Measurements from ENCODE around the gene TNFRSF12A.
"Not testable (repeated sequence)": the region's sequence is repeated elsewhere in the genome, so short reads cannot be mapped to it uniquely, and the experiment has no call there.

Gene TNFRSF12A

GRCh38 chr16:3051494-3051893 is 31.3 kb downstream of the TNFRSF12A start:
- no peak for DNase-seq

DNA sequence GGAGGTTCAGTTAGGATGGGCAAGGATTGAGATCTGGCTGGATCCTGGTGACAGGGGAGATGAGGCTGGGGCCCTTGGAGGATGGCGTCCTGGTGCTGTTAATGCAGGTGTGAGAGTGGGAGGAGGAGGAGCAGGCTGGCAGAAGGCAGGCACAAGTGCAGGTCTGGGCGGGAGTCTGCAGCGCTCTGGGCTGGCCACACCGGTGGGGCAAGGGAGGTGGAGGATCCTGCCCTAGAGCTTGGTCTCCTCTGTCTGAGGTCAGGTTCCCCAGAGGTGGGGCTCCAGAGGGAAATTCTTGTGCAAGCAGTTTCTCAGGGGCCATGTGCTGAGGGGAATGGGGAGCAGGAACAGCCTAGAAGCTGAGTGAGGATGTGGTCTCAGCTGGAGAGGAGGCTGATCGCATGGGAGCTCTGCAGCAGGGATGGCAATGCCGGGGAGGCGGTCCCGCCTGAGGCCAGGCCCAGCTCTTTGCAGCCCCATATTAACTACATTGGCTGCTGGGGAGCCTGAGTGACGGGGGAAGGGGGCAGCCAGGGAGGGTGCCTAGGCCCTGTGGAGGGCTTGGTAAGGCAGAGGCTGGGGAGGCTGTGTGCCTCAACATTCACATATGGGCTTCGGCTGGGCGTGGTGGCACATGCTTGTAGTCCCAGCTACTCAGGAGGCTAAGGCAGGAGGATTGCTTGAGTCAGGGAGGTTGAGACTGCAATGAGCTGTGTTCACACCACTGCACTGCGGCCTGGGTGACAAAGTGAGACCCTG is 32.6 kb downstream of the TNFRSF12A start:
- not testable (repeated sequence) for DNase-seq

- not testable (repeated sequence) for DNase-seq
These were observed 33.2 kb downstream of the TNFRSF12A start for GRCh38 chr16:3053330-3053710.

GRCh38 chr16:3054965-3055733 is 35.0 kb downstream of the TNFRSF12A start:
- DNase-seq = no peak

DNA sequence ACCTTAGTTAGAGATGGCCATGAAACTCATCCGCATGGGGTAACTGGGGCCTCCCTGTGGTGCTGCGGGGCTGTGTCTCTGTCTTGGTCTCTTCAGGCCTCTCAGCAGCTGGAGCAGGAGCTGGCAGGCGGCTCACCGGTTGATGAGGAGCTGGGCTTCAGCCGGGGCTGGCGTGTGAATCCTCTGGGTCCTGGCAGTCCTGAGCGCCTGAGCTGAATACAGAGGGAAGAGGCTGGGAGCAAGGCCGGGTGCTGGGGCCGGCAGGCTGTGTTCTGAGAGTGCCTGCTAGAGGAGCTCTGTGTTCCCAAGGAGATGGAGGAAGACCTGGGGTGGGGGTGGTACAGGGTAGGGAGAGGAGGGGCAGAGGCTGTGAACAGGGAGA is 35.6 kb downstream of the TNFRSF12A start:
- not testable (repeated sequence) for DNase-seq

- DNase-seq = no peak
These were observed 36.4 kb downstream of the TNFRSF12A start for GRCh38 chr16:3056336-3057180.

GRCh38 chr16:3057181-3058138 is 37.3 kb downstream of the TNFRSF12A start:
- DNase-seq = no peak

DNA sequence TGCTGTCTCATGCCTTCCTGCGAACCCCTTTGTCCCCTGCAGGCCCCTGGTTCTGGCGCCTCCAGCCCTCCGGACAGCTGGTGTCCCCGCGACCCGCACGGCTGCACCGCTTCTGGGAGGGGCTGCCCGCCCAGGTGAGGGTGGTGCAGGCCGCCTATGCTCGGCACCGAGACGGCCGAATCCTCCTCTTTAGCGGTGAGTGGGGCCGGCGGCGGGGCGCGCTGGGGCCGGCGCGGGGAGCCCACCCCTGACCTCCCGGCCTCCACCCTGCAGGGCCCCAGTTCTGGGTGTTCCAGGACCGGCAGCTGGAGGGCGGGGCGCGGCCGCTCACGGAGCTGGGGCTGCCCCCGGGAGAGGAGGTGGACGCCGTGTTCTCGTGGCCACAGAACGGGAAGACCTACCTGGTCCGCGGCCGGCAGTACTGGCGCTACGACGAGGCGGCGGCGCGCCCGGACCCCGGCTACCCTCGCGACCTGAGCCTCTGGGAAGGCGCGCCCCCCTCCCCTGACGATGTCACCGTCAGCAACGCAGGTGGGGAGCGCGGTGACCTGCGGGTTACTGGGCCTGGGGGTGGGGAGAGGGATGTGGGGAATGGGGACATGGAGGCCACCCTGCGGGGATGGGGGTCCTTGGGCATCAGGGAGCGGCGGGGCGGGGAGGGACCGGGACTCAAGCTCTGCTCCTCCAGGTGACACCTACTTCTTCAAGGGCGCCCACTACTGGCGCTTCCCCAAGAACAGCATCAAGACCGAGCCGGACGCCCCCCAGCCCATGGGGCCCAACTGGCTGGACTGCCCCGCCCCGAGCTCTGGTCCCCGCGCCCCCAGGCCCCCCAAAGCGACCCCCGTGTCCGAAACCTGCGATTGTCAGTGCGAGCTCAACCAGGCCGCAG is 38.2 kb downstream of the TNFRSF12A start:
- DNase-seq = no peak

GRCh38 chr16:3059041-3059722 is 39.0 kb downstream of the TNFRSF12A start:
- DNase-seq = peak; percentile 50

DNA sequence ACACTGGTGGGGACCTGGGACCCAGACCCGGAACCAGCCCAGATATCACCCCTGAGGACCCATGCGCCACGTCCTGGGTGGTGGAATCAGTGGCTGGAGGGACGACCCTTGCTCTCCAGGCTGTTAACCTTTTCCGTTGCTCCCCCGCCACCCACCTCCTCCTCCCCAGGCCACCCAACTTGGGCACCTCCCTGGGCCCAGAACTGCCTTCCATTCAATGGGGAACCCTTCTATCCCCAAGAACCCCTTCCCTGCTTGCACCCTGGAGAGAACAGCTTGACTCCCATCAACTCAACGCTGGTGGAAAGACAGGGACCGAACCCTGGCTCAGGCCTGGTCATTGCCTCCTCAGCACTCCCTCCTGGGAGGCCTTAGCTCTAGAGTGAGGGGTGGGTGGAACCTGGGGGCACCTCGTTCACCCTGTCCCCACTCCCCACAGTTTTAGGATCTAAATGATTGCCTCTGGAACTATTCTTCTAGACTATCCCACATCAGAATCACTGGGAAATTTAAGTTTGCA is 39.6 kb downstream of the TNFRSF12A start:
- DNase-seq = no peak

DNA sequence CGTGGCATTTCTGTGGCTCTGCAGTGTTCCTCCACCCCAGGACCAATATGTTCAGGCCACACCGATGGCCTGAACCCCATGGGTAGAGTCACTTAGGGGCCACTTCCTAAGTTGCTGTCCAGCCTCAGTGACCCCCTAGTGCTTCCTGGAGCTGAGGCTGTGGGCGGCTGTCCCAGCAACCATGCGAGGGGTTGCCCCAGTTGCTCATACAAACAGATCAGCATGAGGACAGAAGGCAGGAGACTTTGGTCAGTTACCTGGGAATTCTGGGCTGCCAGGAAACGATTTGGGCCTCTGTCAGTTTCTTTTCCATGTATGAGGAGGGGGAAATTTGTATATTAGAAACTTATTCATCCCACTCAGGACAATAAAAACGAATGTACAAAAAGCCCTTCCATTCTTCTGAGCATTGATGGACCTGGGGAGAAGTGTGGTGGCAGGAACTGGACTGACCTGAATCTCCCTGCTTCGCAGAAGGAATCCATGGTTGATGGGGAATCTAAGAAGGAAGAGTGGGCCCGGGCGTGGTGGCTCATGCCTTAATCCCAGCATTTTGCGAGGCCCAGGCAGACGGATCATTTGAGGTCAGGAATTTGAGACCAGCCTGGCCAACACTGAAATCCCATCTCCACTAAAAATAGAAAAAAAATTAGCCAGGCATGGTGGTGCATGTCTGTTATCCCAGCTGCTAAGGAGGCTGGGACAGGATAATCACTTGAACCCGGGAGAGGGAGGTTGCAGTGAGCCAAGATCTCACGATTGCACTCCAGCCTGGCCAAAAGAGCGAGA is 40.4 kb downstream of the TNFRSF12A start:
- no peak for DNase-seq

GRCh38 chr16:3062553-3062952 is 42.4 kb downstream of the TNFRSF12A start:
- DNase-seq = no peak

GRCh38 chr16:3063625-3064386 is 43.6 kb downstream of the TNFRSF12A start:
- DNase-seq = no peak

- DNase-seq = no peak
These were observed 45.0 kb downstream of the TNFRSF12A start, which contains the start of gene IL32 for GRCh38 chr16:3065069-3065741. IL32 (plus strand) TSS chr16:3065640; CDS start chr16:3065812, 172 bp downstream.

DNA sequence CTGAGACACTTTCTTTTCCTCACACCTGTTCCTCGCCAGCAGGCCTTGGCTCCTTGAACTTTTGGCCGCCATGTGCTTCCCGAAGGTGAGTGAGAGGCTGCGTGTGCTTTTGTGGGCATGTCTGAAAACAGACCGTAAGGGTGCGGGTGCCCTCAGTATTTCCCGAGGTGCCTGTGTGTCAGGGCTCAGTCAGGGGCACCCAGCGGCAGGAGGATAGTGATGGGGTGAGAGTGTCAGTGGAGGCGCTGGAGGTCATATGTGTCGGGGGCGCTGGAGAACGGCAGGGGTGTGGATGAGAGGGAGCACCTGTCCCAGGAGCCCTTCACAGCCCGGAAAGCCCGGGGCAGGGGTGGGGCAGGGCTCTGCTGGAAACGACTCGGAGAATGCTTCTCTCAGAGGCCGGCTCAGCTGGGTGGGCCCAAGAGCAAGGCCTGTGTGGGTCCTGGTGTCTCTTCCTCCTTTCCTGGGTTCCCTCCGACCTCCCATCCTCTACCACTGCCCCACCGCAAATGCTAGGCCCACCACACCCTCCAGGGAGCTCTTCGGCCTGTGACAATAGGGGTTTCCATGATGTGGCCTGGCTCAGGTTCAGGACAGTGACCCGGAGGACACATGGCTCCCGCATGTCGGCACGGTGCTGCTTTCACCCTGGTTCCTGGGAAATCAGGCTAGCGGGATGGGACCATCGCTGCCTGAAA is 45.7 kb downstream of the TNFRSF12A start:
- DNase-seq = no peak

- DNase-seq = no peak
These were observed 46.2 kb downstream of the TNFRSF12A start for GRCh38 chr16:3066440-3066748.

DNA sequence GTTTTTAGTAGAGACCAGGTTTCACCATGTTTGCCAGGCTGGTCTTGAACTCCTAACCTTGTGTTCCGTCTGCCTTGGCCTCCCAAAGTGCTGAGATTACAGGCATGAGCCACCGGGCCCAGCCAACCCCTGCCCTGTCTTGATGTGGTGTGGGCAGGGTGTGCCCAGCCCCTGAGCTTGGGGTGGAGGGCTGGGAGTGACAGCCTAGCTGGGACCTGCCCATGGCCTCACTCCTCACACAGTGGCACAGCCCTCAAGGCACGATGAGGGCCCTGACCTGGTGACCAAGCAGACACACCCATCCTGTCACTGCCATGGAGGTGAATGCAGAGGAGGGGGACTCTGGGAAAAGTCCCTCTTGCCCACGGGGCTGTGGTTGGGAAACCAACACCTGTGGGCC is 48.3 kb downstream of the TNFRSF12A start:
- no peak for DNase-seq
